Activated CD4-positive, alpha-beta T cell treated with anti-CD3 and anti-CD28 coated beads, Interleukin-2, amount 10 ng/mL, durations not matched to agents 7 days and 5 days (primary cell): ENCODE measurements around the gene VILL. TPM values are rescaled to one million over a fixed set of nuclear protein-coding genes. Genes with fewer than 3 reads are reported as not detected.
A peak's percentile ranks its signal among the peaks of the same experiment; 100 is the strongest.
"Not testable (repeated sequence)": the region's sequence is repeated elsewhere in the genome, so short reads cannot be mapped to it uniquely, and the experiment has no call there.

ENCODE experiments used
- CTCF ChIA-PET: fragments of 350-600 bp; sonication (Branson Sonifier 250); formaldehyde crosslinking; loops from one replicate; lab custom pipeline; 2021; ENCODE audit warnings: antibody characterized with exemption; lab: Charles Lee
- POLR2A ChIA-PET: fragments of 350-600 bp; sonication (Branson Sonifier 250); formaldehyde crosslinking; loops from one replicate; lab custom pipeline; 2021; ENCODE audit warnings: antibody characterized with exemption; lab: Charles Lee
- DNase-seq: peaks from one replicate; pipeline ENCODE4 v3.0.0-alpha.2; 2020
- H3K27ac Mint-ChIP-seq: one replicate; pipeline ENCODE4 v1.8.0; 2021; ENCODE audit warnings: mild to moderate bottlenecking, moderate library complexity, mixed read lengths
- H3K27me3 Mint-ChIP-seq: one replicate; pipeline ENCODE4 v1.8.0; 2021; ENCODE audit warnings: mixed read lengths
- H3K36me3 Mint-ChIP-seq: one replicate; pipeline ENCODE4 v1.8.0; 2021; ENCODE audit warnings: low read depth, mixed read lengths
- H3K4me1 Mint-ChIP-seq: one replicate; pipeline ENCODE4 v1.8.0; 2021; ENCODE audit warnings: mixed read lengths
- H3K4me3 Mint-ChIP-seq: one replicate; pipeline ENCODE4 v1.8.0; 2021; ENCODE audit warnings: mild to moderate bottlenecking, moderate library complexity, mixed read lengths
- H3K9me3 Mint-ChIP-seq: one replicate; pipeline ENCODE4 v1.8.0; 2021; ENCODE audit warnings: mixed read lengths
- total RNA-seq, 2 experiments: library from RNA; stranded (reverse); gene quantifications; one replicate each; pipeline ENCODE4 v1.2.3, GENCODE V29; 2021

The VILL gene
- total RNA-seq, 2 experiments from 2014 or later, result 19.4 to 23.0 TPM

GRCh38 chr3:38030126-38031021, 39.8 kb downstream of the VILL start:
- H3K36me3 Mint-ChIP-seq, result peaks cover 5% of the 10 kb centered on the region
- H3K27me3 Mint-ChIP-seq, result peaks cover 27% of the 10 kb centered on the region
- no peak overlapping the region for H3K27ac Mint-ChIP-seq
- H3K4me1 Mint-ChIP-seq, result peaks cover 29% of the 10 kb centered on the region
- H3K9me3 Mint-ChIP-seq, result no peaks in the 10 kb centered on the region
- no peak for DNase-seq
- CTCF ChIA-PET, result interaction anchor here (0.8 to 2.5 kb wide), 4 partner anchors 9 to 20 kb away, joined by 3 to 7 read pairs (median 4); partner anchors contain the start of gene DLEC1
- H3K4me3 Mint-ChIP-seq, result peak overlapping the region; percentile 7
- POLR2A ChIA-PET, result no interaction called here

GRCh38 chr3:38031022-38031994, 40.7 kb downstream of the VILL start:
- Mint-ChIP-seq H3K9me3 (no peaks in the 10 kb centered on the region), H3K27ac (peak overlapping the region; percentile 75), H3K36me3 (peaks cover 2% of the 10 kb centered on the region), H3K4me1 (peaks cover 24% of the 10 kb centered on the region), H3K4me3 (no peak overlapping the region), H3K27me3 (peaks cover 27% of the 10 kb centered on the region)
- ChIA-PET CTCF (interaction anchor here (0.8 to 2.5 kb wide), 7 partner anchors 8 to 75 kb away, joined by 3 to 7 read pairs (median 4); partner anchors contain the start of gene DLEC1), POLR2A (no interaction called here)
- DNase-seq, result no peak

- no peak overlapping the region for H3K4me3 Mint-ChIP-seq
- H3K27ac Mint-ChIP-seq, result no peak overlapping the region
- DNase-seq, result no peak
- CTCF ChIA-PET, result interaction anchor here (0.8 to 2.5 kb wide), 5 partner anchors 9 to 74 kb away, joined by 3 to 7 read pairs (median 4); no protein-coding TSS in a partner anchor
- H3K27me3 Mint-ChIP-seq, result peaks cover 25% of the 10 kb centered on the region
- peaks cover 2% of the 10 kb centered on the region for H3K36me3 Mint-ChIP-seq
- no peaks in the 10 kb centered on the region for H3K9me3 Mint-ChIP-seq
- peaks cover 31% of the 10 kb centered on the region for H3K4me1 Mint-ChIP-seq
- POLR2A ChIA-PET, result no interaction called here
These were observed 41.8 kb downstream of the VILL start for GRCh38 chr3:38032328-38032865.

- H3K4me3 Mint-ChIP-seq, DNase-seq, H3K27ac Mint-ChIP-seq, POLR2A ChIA-PET, H3K9me3 Mint-ChIP-seq: not testable (repeated sequence)
- Mint-ChIP-seq H3K4me1 (peaks cover 40% of the 10 kb centered on the region), H3K27me3 (peaks cover 13% of the 10 kb centered on the region), H3K36me3 (peaks cover 12% of the 10 kb centered on the region)
- CTCF ChIA-PET, result interaction anchor here (0.6 kb wide), 1 partner anchor 640 kb away, joined by 3 read pairs; no protein-coding TSS in a partner anchor
These were observed 43.0 kb downstream of the VILL start for GRCh38 chr3:38033586-38033985.

- Mint-ChIP-seq H3K36me3 (peaks cover 14% of the 10 kb centered on the region), H3K4me1 (peaks cover 46% of the 10 kb centered on the region), H3K9me3 (peaks cover 11% of the 10 kb centered on the region), H3K27me3 (peaks cover 12% of the 10 kb centered on the region)
- H3K27ac Mint-ChIP-seq, DNase-seq, H3K4me3 Mint-ChIP-seq, POLR2A ChIA-PET: not testable (repeated sequence)
- CTCF ChIA-PET, result interaction anchor here (0.6 to 0.8 kb wide), 2 partner anchors 11 to 641 kb away, joined by 3 read pairs; no protein-coding TSS in a partner anchor
These were observed 43.7 kb downstream of the VILL start for GRCh38 chr3:38034335-38034734.

- Mint-ChIP-seq H3K27me3 (peaks cover 2% of the 10 kb centered on the region), H3K9me3 (peaks cover 11% of the 10 kb centered on the region), H3K4me3 (no peak overlapping the region), H3K27ac (no peak overlapping the region), H3K36me3 (peaks cover 14% of the 10 kb centered on the region), H3K4me1 (peaks cover 52% of the 10 kb centered on the region)
- CTCF ChIA-PET, result interaction anchor here (0.7 to 1.6 kb wide), 2 partner anchors 39 to 609 kb away, joined by 4 read pairs; no protein-coding TSS in a partner anchor
- POLR2A ChIA-PET, result no interaction called here
- DNase-seq, result no peak
These were observed 45.7 kb downstream of the VILL start for GRCh38 chr3:38036286-38036685.

GRCh38 chr3:38036906-38037305, 46.3 kb downstream of the VILL start:
- Mint-ChIP-seq H3K9me3 (peaks cover 11% of the 10 kb centered on the region), H3K27me3 (no peaks in the 10 kb centered on the region), H3K4me1 (peaks cover 46% of the 10 kb centered on the region), H3K27ac (peak overlapping the region; percentile 95), H3K4me3 (no peak overlapping the region), H3K36me3 (peaks cover 14% of the 10 kb centered on the region)
- CTCF ChIA-PET, result interaction anchor here (0.7 kb wide), 1 partner anchor 610 kb away, joined by 4 read pairs; no protein-coding TSS in a partner anchor
- no peak for DNase-seq
- POLR2A ChIA-PET, result no interaction called here

GRCh38 chr3:38038447-38038911, 47.9 kb downstream of the VILL start:
- Mint-ChIP-seq H3K27ac (peak overlapping the region; percentile 95), H3K4me3 (peak overlapping the region; percentile 71), H3K9me3 (peaks cover 11% of the 10 kb centered on the region), H3K4me1 (peaks cover 39% of the 10 kb centered on the region), H3K36me3 (peaks cover 14% of the 10 kb centered on the region), H3K27me3 (peaks cover 3% of the 10 kb centered on the region)
- ChIA-PET POLR2A (no interaction called here), CTCF (interaction anchor here (1.0 to 1.9 kb wide), 3 partner anchors 8 to 307 kb away, joined by 4 to 8 read pairs (median 6); no protein-coding TSS in a partner anchor)
- DNase-seq, result peak; percentile 58

- H3K4me3 Mint-ChIP-seq, result peak within 1 kb of the TSS; percentile 71
- H3K27ac Mint-ChIP-seq, result peak within 1 kb of the TSS; percentile 95
- H3K9me3 Mint-ChIP-seq, result peaks cover 11% of the 10 kb centered on the region
- peak; percentile 93 for DNase-seq
- ChIA-PET POLR2A (interaction anchor here (0.7 kb wide), 1 partner anchor 64 kb away, joined by 3 read pairs; no protein-coding TSS in a partner anchor), CTCF (interaction anchor here (1.0 to 1.9 kb wide), 4 partner anchors 8 to 306 kb away, joined by 4 to 8 read pairs (median 6); no protein-coding TSS in a partner anchor)
- peaks cover 14% of the 10 kb centered on the region for H3K36me3 Mint-ChIP-seq
- H3K4me1 Mint-ChIP-seq, result peaks cover 39% of the 10 kb centered on the region
- peaks cover 3% of the 10 kb centered on the region for H3K27me3 Mint-ChIP-seq
These were observed 48.7 kb downstream of the VILL start, which contains the start of gene DLEC1 for GRCh38 chr3:38039101-38039898. DLEC1 (plus strand) TSS chr3:38039208; CDS start chr3:38039226, 18 bp downstream.

GRCh38 chr3:38039899-38040261, 49.3 kb downstream of the VILL start:
- Mint-ChIP-seq H3K4me1 (peaks cover 39% of the 10 kb centered on the region), H3K4me3 (peak overlapping the region; percentile 71), H3K27me3 (peaks cover 3% of the 10 kb centered on the region), H3K36me3 (peaks cover 14% of the 10 kb centered on the region), H3K27ac (peak overlapping the region; percentile 95), H3K9me3 (peaks cover 11% of the 10 kb centered on the region)
- ChIA-PET POLR2A (no interaction called here), CTCF (interaction anchor here (1.7 to 1.9 kb wide), 3 partner anchors 9 to 43 kb away, joined by 5 to 8 read pairs (median 6); no protein-coding TSS in a partner anchor)
- peak; percentile 61 for DNase-seq

GRCh38 chr3:38040401-38040800, 49.8 kb downstream of the VILL start:
- peaks cover 3% of the 10 kb centered on the region for H3K27me3 Mint-ChIP-seq
- ChIA-PET CTCF (interaction anchor here (0.9 to 1.9 kb wide), 5 partner anchors 8 to 99 kb away, joined by 3 to 8 read pairs (median 4); partner anchors contain the start of gene PLCD1), POLR2A (no interaction called here)
- peak overlapping the region; percentile 71 for H3K4me3 Mint-ChIP-seq
- peaks cover 14% of the 10 kb centered on the region for H3K36me3 Mint-ChIP-seq
- H3K4me1 Mint-ChIP-seq, result peaks cover 39% of the 10 kb centered on the region
- no peak for DNase-seq
- H3K9me3 Mint-ChIP-seq, result peaks cover 11% of the 10 kb centered on the region
- peak overlapping the region; percentile 95 for H3K27ac Mint-ChIP-seq
